ENCODE data around the gene ATG4B. TPM values are rescaled to one million over a fixed set of nuclear protein-coding genes. Genes with fewer than 3 reads are reported as not detected.
"Not testable (repeated sequence)": the region's sequence is repeated elsewhere in the genome, so short reads cannot be mapped to it uniquely, and the experiment has no call there.

ATG4B gene
- total RNA-seq, 1 donor from 2014 or later, result 46.4 TPM

DNA sequence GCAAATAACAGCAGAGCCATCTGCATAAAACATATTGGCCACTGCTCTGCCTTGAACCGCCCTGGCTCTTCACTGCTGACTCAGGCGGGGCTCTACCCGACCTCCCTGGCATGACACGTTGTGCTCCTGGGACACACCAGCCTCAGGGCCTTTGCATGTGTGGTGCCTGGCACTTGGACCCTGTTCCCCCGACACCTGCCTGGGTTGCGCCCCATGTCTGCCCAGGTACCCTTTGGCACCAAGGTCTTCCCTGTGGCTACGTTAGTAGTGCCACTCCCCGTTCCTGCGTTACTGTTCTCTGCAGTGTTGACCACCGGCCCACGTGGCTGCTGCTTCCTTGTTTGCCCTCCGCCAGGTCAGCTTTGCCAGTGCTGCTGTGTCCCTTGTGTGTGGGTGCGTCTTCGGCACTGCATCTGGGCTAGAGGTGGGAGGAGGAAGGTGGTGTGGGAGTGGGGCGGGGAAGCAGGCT lies 20.3 kb downstream of the ATG4B start:
- intact Hi-C loops (cut with DNase I), result no loop called here
- DNase-seq (ENCODE audit: low spot score), result no peak

- DNase-seq (ENCODE audit: low spot score), result no peak
- intact Hi-C loops (cut with DNase I), result no loop called here
Observed at GRCh38 chr2:241658296-241658695, 20.8 kb downstream of the ATG4B start.

DNA sequence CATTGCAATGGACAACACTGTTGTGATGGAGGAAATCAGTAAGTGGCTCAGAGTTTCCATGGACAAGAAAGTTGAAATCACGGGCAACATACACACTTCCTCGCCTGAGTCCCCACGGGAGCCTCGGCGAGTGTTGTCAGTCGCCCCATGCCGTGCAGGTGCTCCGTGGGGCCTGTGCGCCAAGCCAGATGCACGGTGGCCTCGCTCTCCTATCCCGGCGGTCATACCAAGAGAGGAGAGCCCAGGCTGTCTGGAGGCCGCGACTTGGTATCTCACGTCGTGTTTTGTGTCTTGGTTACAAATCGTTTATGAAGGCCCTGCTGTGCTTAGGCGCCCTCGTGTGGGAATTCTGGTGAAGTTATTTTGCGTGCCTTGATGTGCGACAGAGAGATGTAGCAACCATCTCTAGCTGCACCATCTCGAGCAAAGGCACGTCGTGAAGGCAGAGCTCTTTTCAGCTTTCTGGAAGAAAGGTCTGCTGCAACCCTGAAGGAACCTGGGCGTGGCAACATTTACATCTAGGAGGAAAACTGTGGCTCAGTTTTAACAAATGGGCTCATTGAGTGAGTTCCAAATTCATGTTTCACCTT lies 21.8 kb downstream of the ATG4B start:
- peak; percentile 74 for DNase-seq (ENCODE audit: low spot score)
- intact Hi-C loops (cut with DNase I), result no loop called here

GRCh38 chr2:241660593-241661213 lies 23.2 kb downstream of the ATG4B start:
- peak; percentile 65 for DNase-seq (ENCODE audit: low spot score)
- intact Hi-C loops (cut with DNase I), result no loop called here

DNA sequence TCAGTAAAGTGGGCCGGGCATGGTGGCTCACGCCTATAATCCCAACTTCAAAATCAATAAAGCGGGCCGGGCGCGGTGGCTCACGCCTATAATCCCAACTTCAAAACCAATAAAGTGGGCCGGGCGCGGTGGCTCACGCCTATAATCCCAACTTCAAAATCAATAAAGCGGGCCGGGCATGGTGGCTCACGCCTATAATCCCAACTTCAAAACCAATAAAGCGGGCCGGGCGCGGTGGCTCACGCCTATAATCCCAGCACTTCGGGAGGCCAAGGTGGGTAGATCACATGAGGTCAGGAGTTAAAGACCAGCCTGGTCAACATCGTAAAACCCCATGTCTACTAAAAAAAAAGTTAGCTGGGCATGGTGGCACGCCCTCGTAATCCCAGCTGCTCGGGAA lies 25.2 kb downstream of the ATG4B start:
- intact Hi-C loops (cut with DNase I), result not testable (repeated sequence)
- DNase-seq (ENCODE audit: low spot score), result peak; percentile 67

DNA sequence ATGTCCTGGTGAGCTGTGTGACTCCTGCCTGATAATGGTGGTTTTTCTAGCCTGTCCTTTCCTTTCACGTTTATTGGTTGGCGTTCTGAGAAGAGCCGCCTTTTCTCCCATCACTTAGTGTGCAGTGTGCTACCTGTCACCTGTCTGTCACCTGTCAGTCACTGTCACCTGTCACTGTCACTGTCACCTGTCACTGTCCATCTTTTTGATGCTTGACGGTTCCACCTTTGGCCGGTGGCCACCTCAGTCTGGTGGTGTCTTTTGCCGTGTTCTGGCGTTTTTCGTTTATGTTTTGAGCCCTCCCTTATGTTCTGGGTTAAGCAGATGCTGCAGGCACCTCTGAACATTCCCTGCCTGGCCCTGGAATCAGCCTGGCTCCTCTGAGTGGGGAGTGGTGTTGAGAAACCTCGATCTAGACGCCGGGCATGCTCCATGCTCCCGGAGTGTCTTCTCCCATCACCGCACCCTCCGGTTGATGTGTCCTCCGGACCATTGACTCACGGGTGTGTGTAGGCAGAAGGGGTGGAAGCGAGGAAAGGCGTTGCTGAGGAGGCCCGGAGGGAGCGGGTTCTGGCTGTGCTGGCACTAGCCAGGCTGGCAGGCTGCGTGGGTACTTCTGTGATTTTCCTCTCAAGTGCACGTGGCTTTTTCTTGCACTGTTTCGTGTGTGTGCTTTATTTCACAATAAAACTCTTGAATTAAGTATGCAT lies 28.4 kb downstream of the ATG4B start:
- intact Hi-C loops (cut with DNase I), result no loop called here
- no peak for DNase-seq (ENCODE audit: low spot score)

GRCh38 chr2:241666627-241667400 lies 29.3 kb downstream of the ATG4B start:
- intact Hi-C loops (cut with DNase I), result no loop called here
- no peak for DNase-seq (ENCODE audit: low spot score)

GRCh38 chr2:241668354-241668753 lies 30.9 kb downstream of the ATG4B start:
- DNase-seq (ENCODE audit: low spot score), result no peak
- intact Hi-C loops (cut with DNase I), result no loop called here

DNA sequence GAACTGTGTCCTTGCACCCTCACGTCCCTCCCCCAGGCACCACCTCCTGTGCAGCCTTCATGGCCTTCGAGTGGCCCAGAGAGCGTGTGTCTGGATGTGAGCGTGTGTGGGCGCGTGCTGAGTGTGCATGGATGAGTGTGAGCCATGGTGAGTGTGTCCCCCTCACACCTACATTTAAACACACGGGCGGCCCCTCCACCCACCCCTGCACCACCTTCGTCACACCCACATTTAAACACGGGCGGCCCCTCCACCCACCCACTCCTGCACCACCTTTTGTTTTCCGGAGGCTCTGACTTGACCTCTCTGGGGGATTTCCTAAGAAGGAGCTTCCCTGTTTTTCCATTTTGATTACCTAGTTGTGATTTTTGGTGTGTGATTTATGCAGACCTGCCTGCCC lies 31.3 kb downstream of the ATG4B start:
- intact Hi-C loops (cut with DNase I), result no loop called here
- DNase-seq (ENCODE audit: low spot score), result no peak

DNA sequence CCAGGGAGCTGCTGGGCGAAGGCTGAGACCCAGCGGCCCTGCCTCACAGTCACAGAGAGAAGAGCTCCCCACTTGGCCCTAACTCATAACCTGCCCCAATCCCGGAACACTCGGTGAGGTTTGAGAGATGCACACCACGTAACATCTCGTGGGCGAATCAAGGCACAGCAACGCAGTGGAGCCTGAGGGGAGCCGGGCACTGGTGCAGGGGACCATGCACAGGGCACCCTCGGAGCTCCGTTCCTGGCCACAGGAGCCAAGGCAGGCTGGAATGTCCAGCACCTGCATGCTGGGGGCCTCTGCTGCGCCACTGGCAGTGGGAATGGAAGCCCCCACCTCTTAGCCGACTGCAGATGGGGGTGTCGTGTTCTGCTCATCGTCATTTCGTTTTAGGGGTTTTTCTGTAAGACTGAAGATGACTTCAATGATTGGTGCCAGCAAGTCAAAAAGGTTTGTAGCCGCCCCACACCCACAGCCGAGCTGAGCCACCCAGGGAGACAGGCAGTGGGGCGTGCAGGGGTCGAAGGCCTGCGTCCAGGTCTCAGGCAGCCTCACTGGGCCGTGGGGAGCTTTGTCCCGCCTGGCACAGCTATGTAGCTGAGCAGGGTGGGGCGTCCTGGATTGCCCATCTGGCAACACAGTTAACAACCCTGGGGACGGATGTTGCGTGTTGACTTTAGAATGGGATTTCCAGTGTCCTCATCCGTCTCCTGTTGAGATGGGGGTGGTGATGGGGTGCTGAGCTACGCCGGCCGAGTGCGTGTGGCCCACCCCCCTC lies 33.0 kb downstream of the ATG4B start:
- intact Hi-C loops (cut with DNase I), result no loop called here
- DNase-seq (ENCODE audit: low spot score), result no peak

GRCh38 chr2:241671457-241672240 lies 34.2 kb downstream of the ATG4B start:
- DNase-seq (ENCODE audit: low spot score), result no peak
- intact Hi-C loops (cut with DNase I), result no loop called here

DNA sequence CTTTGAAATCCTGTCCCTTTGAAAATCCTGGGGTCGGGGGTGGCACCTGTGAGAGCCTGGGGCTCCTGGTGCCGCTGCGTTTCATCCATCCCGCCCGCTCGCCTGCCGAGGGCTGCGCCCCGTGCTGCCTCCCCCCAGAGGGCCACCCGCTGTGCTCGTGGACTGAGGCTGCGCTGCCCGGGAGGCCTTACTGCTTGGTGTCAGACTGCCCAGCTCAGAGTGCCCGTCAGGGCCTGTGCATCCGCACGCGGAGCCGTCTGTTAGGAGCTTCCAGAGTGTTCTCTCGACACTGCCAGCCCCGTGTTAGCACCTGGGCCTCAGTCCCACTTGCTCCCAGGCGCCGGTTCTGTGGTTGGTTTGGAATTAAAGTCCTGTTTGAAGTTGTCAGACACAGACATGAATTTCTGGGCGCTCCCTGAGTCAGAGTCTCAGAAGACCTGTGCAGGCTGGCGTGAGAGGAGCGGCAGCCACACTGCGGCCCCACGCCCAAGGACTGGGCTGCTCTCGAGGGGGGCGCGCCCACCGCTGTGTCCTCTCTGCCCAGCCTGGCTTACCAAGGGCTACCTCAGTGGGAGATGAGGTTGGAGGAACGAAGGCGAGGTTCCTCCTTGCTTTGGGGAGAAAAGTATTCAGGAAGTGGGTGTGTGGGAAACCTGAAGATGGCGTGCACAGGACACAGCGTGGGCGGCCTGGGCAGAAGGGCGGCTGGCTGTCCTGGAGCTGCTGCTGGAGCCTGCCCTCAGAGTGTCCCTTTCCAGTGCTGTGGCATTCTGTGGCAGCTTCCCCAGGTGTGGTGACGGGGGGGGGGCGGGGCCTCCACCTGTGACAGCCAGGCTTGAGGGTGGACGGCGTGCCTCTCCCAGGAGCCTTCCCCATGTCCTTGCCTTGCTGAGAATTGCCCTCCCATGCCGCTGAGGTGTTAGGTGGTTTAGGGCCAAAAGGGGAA lies 35.0 kb downstream of the ATG4B start:
- no peak for DNase-seq (ENCODE audit: low spot score)
- intact Hi-C loops (cut with DNase I), result no loop called here

DNA sequence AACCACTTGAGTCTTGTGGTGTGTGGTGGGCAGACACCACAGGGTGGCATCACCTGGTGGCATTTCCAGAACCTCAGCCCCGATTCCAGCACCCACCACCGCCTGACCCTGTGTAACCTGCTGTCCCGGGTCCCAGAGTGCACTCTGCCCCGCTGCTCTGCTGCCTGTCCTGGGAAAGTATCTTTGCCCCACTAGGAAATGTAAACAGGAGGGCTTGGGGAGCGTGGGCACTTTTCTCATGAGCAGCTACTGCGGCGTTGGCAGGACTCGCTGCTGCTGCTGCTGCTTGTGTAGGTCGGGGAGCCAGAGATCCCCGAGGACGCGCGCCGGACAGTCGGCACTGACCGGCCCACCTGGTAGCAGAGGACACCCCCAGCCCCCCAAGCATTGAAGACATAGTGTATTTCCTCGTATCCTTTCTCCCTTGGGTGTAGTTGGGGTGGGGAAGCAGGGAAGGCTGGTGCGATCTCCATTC lies 35.7 kb downstream of the ATG4B start:
- intact Hi-C loops (cut with DNase I), result no loop called here
- DNase-seq (ENCODE audit: low spot score), result no peak

- no peak for DNase-seq (ENCODE audit: low spot score)
Observed at GRCh38 chr2:241673797-241674725, 36.6 kb downstream of the ATG4B start.

GRCh38 chr2:241675885-241676284 lies 38.4 kb downstream of the ATG4B start:
- no peak for DNase-seq (ENCODE audit: low spot score)

More at GRCh38 chr2:241673797-241674725, 36.6 kb downstream of the ATG4B start:
- intact Hi-C loops (cut with DNase I), result no loop called here

DNA sequence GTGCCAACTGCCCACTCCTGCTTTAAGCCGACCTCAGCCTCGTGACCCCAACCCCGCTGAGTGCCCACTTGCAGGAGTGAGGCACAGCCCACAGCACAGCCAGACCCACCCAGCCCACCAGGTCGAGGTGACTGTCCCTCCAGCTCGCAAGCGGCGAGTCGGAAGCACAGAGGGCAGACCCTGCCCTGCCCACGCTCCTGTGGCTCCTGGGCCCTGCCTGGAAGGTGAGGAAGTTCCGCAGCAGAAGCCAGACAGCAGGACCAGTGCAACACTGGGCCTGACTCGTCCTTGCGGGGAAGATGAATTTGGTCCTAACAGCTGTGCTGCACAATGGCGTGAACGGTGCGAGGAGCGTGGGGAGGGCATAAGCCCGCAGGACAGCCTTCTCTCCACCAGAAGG lies 39.2 kb downstream of the ATG4B start:
- no peak for DNase-seq (ENCODE audit: low spot score)
- intact Hi-C loops (cut with DNase I), result no loop called here

More at GRCh38 chr2:241675885-241676284, 38.4 kb downstream of the ATG4B start:
- intact Hi-C loops (cut with DNase I), result no loop called here

Measured in cardiac septum (tissue), 1 donor.